Measurements from ENCODE around the gene HIPK3.

Gene HIPK3

DNA sequence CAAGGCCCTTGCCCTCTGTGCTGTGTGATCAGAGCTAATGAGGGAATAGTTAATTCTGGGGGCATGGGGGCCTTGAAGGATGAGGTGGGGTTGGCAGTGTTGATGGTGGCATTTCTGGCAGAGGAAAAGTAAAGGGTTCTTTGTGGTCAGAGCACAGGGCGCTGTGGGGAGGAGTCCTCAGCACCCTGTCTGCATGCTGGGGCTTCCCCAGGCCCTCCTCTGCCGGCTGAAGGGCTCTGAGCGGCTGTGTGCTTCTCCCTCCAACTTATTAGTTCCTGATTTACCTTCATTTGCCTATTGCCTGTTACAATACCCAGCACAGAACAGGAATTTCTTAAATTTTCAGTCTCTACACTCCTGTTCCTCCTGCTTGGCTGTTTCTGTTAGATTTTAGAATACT is 122.8 kb downstream of the HIPK3 start:
- TF ChIP-seq JUND (IDR thresholded peaks at IDR 0.05; ENCODE audit: low read depth) = no peak
- no peak for DNase-seq (ENCODE audit: low read depth in 1 of 2, low spot score in 1 of 2)
- in situ Hi-C loops (cut with HindIII; ENCODE audit: low pct_unique_long_range_greater_than_20kb, low sequenced_read_pairs) = no loop called here

GRCh38 chr11:33383075-33383919 is 126.1 kb downstream of the HIPK3 start:
- no peak for TF ChIP-seq JUND (IDR thresholded peaks at IDR 0.05; ENCODE audit: low read depth)
- DNase-seq (ENCODE audit: low read depth in 1 of 2, low spot score in 1 of 2) = no peak
- in situ Hi-C loops (cut with HindIII; ENCODE audit: low pct_unique_long_range_greater_than_20kb, low sequenced_read_pairs) = no loop called here

DNA sequence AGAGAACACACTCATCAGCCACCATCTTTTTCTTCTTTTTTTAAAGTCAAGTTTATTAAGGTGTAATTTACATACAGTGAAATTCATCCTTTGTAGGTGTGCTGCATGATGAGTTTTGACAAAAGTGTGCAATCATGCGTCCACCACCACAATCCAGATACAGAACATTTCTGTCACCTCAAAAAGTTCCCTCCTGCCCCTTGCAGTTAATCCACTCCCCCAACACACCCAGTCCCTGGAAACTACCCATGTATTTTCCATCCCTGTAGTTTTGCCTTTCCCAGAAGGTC is 126.7 kb downstream of the HIPK3 start:
- in situ Hi-C loops (cut with HindIII; ENCODE audit: low pct_unique_long_range_greater_than_20kb, low sequenced_read_pairs) = no loop called here
- DNase-seq (ENCODE audit: low read depth in 1 of 2, low spot score in 1 of 2) = no peak

DNA sequence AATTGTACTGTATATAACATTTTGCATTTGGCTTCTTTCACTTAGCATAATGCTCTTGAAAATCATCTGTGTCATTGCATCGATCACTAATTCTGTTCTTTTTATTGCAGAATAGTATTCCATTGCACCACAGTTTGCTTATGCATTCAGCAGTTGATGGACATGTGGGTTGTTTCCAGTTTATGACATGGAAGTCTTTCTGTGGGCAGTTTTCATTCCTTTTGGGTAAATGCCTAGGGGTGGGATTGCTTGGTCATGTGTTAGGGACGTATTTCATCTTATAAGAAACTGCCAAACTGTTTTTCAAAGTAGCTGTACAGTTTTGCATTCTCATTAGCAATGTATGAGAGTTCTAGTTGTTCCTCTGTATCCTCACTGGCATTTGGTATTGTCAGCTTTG is 127.0 kb downstream of the HIPK3 start:
- DNase-seq (ENCODE audit: low read depth in 1 of 2, low spot score in 1 of 2) = no peak
- in situ Hi-C loops (cut with HindIII; ENCODE audit: low pct_unique_long_range_greater_than_20kb, low sequenced_read_pairs) = no loop called here
- no peak for TF ChIP-seq JUND (IDR thresholded peaks at IDR 0.05; ENCODE audit: low read depth)

More for the DNA sequence above, 126.7 kb downstream of the HIPK3 start:
- TF ChIP-seq JUND (IDR thresholded peaks at IDR 0.05; ENCODE audit: low read depth) = no peak

GRCh38 chr11:33387581-33387980 is 130.4 kb downstream of the HIPK3 start:
- no peak for TF ChIP-seq JUND (IDR thresholded peaks at IDR 0.05; ENCODE audit: low read depth)
- no peak for DNase-seq (ENCODE audit: low read depth in 1 of 2, low spot score in 1 of 2)
- in situ Hi-C loops (cut with HindIII; ENCODE audit: low pct_unique_long_range_greater_than_20kb, low sequenced_read_pairs) = no loop called here

DNA sequence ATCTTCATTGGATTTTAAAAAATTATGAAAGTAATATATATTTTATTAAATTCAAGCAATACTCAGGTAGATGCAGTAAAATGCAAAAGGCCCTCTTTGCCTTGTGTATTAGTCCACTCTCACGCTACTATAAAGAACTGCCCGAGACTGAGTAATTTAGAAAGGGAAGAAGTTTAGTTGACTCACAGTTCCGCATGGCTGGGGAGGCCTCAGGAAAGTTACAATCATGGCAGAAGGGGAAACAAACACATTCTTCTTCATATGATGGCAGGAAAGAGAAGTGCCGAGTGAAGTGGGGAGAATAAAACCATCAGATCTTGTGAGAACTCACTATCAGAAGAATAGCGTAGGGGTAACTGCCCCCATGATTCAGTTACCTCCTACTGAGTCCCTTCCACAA is 130.8 kb downstream of the HIPK3 start:
- in situ Hi-C loops (cut with HindIII; ENCODE audit: low pct_unique_long_range_greater_than_20kb, low sequenced_read_pairs) = no loop called here
- TF ChIP-seq JUND (IDR thresholded peaks at IDR 0.05; ENCODE audit: low read depth) = no peak
- no peak for DNase-seq (ENCODE audit: low read depth in 1 of 2, low spot score in 1 of 2)

GRCh38 chr11:33388793-33389525 is 131.8 kb downstream of the HIPK3 start:
- no peak for DNase-seq (ENCODE audit: low read depth in 1 of 2, low spot score in 1 of 2)
- in situ Hi-C loops (cut with HindIII; ENCODE audit: low pct_unique_long_range_greater_than_20kb, low sequenced_read_pairs) = no loop called here
- TF ChIP-seq JUND (IDR thresholded peaks at IDR 0.05; ENCODE audit: low read depth) = no peak

- DNase-seq (ENCODE audit: low read depth in 1 of 2, low spot score in 1 of 2) = no peak
- TF ChIP-seq JUND (IDR thresholded peaks at IDR 0.05; ENCODE audit: low read depth) = no peak
- in situ Hi-C loops (cut with HindIII; ENCODE audit: low pct_unique_long_range_greater_than_20kb, low sequenced_read_pairs) = no loop called here
These were observed 132.5 kb downstream of the HIPK3 start for GRCh38 chr11:33389635-33390034.

DNA sequence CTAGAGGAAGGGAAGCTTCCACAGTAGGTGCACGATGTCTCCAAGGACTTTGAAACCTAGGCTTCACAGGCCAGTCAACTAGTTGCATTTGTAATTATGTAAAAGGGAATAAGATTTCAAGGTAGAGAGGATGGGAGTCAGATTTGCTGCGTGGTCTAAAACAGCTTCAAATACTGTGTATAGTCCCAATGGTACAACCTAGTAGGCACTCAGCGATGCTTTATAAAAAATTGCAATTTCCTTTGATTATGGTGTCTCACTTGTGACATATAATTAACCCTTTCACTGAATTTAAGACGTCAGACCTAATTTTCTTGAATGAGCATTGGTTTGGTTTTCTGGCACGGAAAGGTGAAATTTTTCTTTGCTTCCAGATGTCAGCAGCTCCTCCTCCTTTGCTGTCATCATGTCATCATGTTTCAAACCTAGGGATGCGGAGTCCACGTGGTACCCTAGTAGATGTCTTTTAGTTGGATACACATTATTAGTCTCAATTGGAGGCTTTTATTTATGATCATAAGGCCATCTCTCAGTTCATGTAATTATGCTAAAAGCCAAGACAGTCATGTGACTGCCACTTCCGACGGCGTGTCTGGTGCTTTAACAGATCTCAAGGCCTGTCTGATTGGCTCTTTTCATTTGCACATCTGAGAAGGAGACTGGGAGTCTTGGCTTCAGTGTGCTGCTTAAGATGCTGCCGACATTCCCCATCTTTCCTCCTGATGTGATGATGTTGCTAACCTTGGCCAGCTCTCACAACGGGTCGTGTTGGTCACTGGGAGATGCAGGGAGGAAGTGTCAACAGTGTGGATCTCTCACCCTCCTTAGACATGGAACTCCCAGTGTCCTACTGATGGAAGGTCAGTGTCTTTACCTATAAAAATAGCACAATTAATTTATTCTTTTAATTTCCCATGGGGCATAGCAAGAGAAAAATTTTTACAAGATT is 134.0 kb downstream of the HIPK3 start:
- no peak for DNase-seq (ENCODE audit: low read depth in 1 of 2, low spot score in 1 of 2)
- no peak for TF ChIP-seq JUND (IDR thresholded peaks at IDR 0.05; ENCODE audit: low read depth)
- in situ Hi-C loops (cut with HindIII; ENCODE audit: low pct_unique_long_range_greater_than_20kb, low sequenced_read_pairs) = no loop called here

- DNase-seq (ENCODE audit: low read depth in 1 of 2, low spot score in 1 of 2) = no peak
- no peak for TF ChIP-seq JUND (IDR thresholded peaks at IDR 0.05; ENCODE audit: low read depth)
- in situ Hi-C loops (cut with HindIII; ENCODE audit: low pct_unique_long_range_greater_than_20kb, low sequenced_read_pairs) = no loop called here
These were observed 134.7 kb downstream of the HIPK3 start for GRCh38 chr11:33391893-33392251.

- TF ChIP-seq JUND (IDR thresholded peaks at IDR 0.05; ENCODE audit: low read depth) = no peak
- in situ Hi-C loops (cut with HindIII; ENCODE audit: low pct_unique_long_range_greater_than_20kb, low sequenced_read_pairs) = no loop called here
These were observed 137.4 kb downstream of the HIPK3 start for GRCh38 chr11:33394431-33395109.

GRCh38 chr11:33396361-33396760 is 139.2 kb downstream of the HIPK3 start:
- in situ Hi-C loops (cut with HindIII; ENCODE audit: low pct_unique_long_range_greater_than_20kb, low sequenced_read_pairs) = no loop called here
- no peak for DNase-seq (ENCODE audit: low read depth in 1 of 2, low spot score in 1 of 2)
- TF ChIP-seq JUND (IDR thresholded peaks at IDR 0.05; ENCODE audit: low read depth) = no peak

More at GRCh38 chr11:33394431-33395109, 137.4 kb downstream of the HIPK3 start:
- DNase-seq (ENCODE audit: low read depth in 1 of 2, low spot score in 1 of 2) = no peak

Data from T47D (cell line).